CD14-positive monocyte (primary cell): ENCODE data around the gene CHKA. TPM values are rescaled to one million over a fixed set of nuclear protein-coding genes. Genes with fewer than 3 reads are reported as not detected.

ENCODE experiments used
- DNase-seq, 3 donors: peaks; one replicate each; pipeline ENCODE4 v3.0.0-alpha.2; 2011 to 2022
- H2AFZ ChIP-seq: 2 replicates; pipeline ENCODE4 v1.6.0; 2012; ENCODE audit warnings: mild to moderate bottlenecking, low read depth, low read length, inconsistent platforms; ENCODE audit not compliant: insufficient read depth, poor library complexity, severe bottlenecking
- H3K27ac ChIP-seq, 2 donors: 1 replicate in 1 of 2; 2 replicates in 1 of 2; pipeline ENCODE4 v1.5.1; 2012 to 2013; ENCODE audit warnings: low read length in 2 of 2, control low read depth in 1 of 2, inconsistent platforms in 1 of 2, low read depth in 1 of 2, mild to moderate bottlenecking in 1 of 2
- H3K27me3 ChIP-seq, 2 donors: one replicate each; pipeline versions ENCODE4 v1.6.0 to v1.6.1; 2011 to 2013; ENCODE audit warnings: low read length in 2 of 2; ENCODE audit not compliant: control insufficient read depth in 2 of 2, insufficient read depth in 2 of 2
- H3K36me3 ChIP-seq, 2 donors: replicated peaks in 1 of 2; 1 replicate in 1 of 2; 2 replicates in 1 of 2; pipeline versions ENCODE4 v1.5.1 to v1.6.1; 2012 to 2013; ENCODE audit warnings: low read length in 2 of 2, control low read depth in 1 of 2, inconsistent platforms in 1 of 2, mild to moderate bottlenecking in 1 of 2; ENCODE audit not compliant: insufficient read depth in 2 of 2, control insufficient read depth in 1 of 2
- H3K4me1 ChIP-seq, 2 donors: 1 replicate in 1 of 2; 2 replicates in 1 of 2; pipeline versions ENCODE4 v1.5.1 to v1.6.1; 2012 to 2013; ENCODE audit warnings: low read length in 2 of 2, control low read depth in 1 of 2, inconsistent platforms in 1 of 2, mild to moderate bottlenecking in 1 of 2, moderate library complexity in 1 of 2; ENCODE audit not compliant: insufficient read depth in 2 of 2, control insufficient read depth in 1 of 2
- H3K4me2 ChIP-seq: replicated peaks from 2 replicates; pipeline ENCODE3; 2012; ENCODE audit warnings: low read length, moderate library complexity, mild to moderate bottlenecking; ENCODE audit not compliant: poor library complexity, severe bottlenecking; ENCODE audit errors: extremely low read depth
- H3K4me3 ChIP-seq, 3 experiments: fragments of 200-600 bp in 1 of 3; sonication (generic) in 1 of 3; replicated peaks in 1 of 3; 1 replicate in 2 of 3; 2 replicates in 1 of 3; pipeline ENCODE4 v1.5.1; 2011 to 2013; ENCODE audit warnings: low read length in 3 of 3, mild to moderate bottlenecking in 3 of 3, control low read depth in 2 of 3, low read depth in 2 of 3, inconsistent platforms in 1 of 3, moderate library complexity in 1 of 3
- H3K79me2 ChIP-seq: 2 replicates; pipeline ENCODE4 v1.6.0; 2012; ENCODE audit warnings: mild to moderate bottlenecking, control low read depth, inconsistent platforms, low read length, moderate library complexity; ENCODE audit not compliant: insufficient read depth
- H3K9ac ChIP-seq: 2 replicates; pipeline ENCODE4 v1.6.0; 2017; ENCODE audit warnings: low read length, mild to moderate bottlenecking; ENCODE audit not compliant: insufficient read depth, poor library complexity, severe bottlenecking
- H3K9me3 ChIP-seq, 2 donors: replicated peaks in 1 of 2; 1 replicate in 1 of 2; 2 replicates in 1 of 2; pipeline versions ENCODE4 v1.5.1 to v1.6.1; 2012 to 2013; ENCODE audit warnings: low read length in 2 of 2, control low read depth in 1 of 2; ENCODE audit not compliant: control insufficient read depth in 1 of 2, insufficient read depth in 1 of 2
- H4K20me1 ChIP-seq: 2 replicates; pipeline ENCODE4 v1.6.0; 2012; ENCODE audit warnings: mild to moderate bottlenecking, low read length, control low read depth, moderate library complexity; ENCODE audit not compliant: insufficient read depth
- H3K27ac Mint-ChIP-seq, 7 donors: one replicate each; pipeline ENCODE4 v1.8.0; 2020; ENCODE audit warnings: mild to moderate bottlenecking in 7 of 7, mixed read lengths in 7 of 7, moderate library complexity in 6 of 7, inconsistent platforms in 2 of 7
- H3K27me3 Mint-ChIP-seq, 3 donors: one replicate each; pipeline ENCODE4 v1.8.0; 2021 to 2022; ENCODE audit warnings: low read depth in 3 of 3, mild to moderate bottlenecking in 3 of 3, mixed read lengths in 3 of 3, moderate library complexity in 3 of 3, inconsistent platforms in 1 of 3
- H3K36me3 Mint-ChIP-seq, 2 donors: one replicate each; pipeline ENCODE4 v1.8.0; 2020; ENCODE audit warnings: mixed read lengths in 2 of 2, inconsistent platforms in 1 of 2, mild to moderate bottlenecking in 1 of 2
- H3K4me1 Mint-ChIP-seq: one replicate; pipeline ENCODE4 v1.8.0; 2020; ENCODE audit warnings: mild to moderate bottlenecking, mixed read lengths
- H3K4me3 Mint-ChIP-seq, 2 donors: one replicate each; pipeline ENCODE4 v1.8.0; 2020; ENCODE audit warnings: mild to moderate bottlenecking in 2 of 2, mixed read lengths in 2 of 2, moderate library complexity in 1 of 2
- H3K9me3 Mint-ChIP-seq, 7 donors: one replicate each; pipeline ENCODE4 v1.8.0; 2020 to 2022; ENCODE audit warnings: mixed read lengths in 7 of 7, mild to moderate bottlenecking in 6 of 7, moderate library complexity in 6 of 7, inconsistent platforms in 2 of 7
- CTCF ChIP-seq: fragments of 200-600 bp; IDR thresholded peaks from one replicate; pipeline ENCODE4 v1.8.0; 2022; ENCODE audit warnings: antibody characterized with exemption, mild to moderate bottlenecking
- WGBS: methylation state at CpG from one replicate; pipeline ENCODE4 v1.1.5; 2013; ENCODE audit warnings: missing lambda C conversion rate; ENCODE audit not compliant: insufficient coverage; 5-methylcytosine and 5-hydroxymethylcytosine counted together
- intact Hi-C, 2 donors: fragments of 100-400 bp; cut with micrococcal nuclease; formaldehyde crosslinking; loops; one replicate each; pipeline versions ENCODE4 v1.15.0 to v1.15.1; 2023
- polyA plus RNA-seq, 3 donors: library from polyadenylated mRNA; depleted of rRNA in 1 of 3; unstranded in 2 of 3; stranded (reverse) in 1 of 3; fragments of 300-500 nt in 2 of 3; fragments of >200 nt in 1 of 3; fragmentation: Illumina TruSeq in 2 of 3; gene quantifications; 1 replicate in 2 of 3; 2 replicates in 1 of 3; pipeline ENCODE4 v1.2.3, GENCODE V29; 2012 to 2021

The CHKA gene
- polyA plus RNA-seq, 3 donors: 2.8 to 20.9 (median 5.7) TPM

- no peaks in the 10 kb centered on the region for H3K79me2 ChIP-seq
- no peaks in the 10 kb centered on the region for H3K9me3 ChIP-seq
- H3K4me3 ChIP-seq: no peak overlapping the region
- peaks cover 80 to 90% of the 10 kb centered on the region in 2 donors for H3K36me3 ChIP-seq
- H3K4me1 ChIP-seq: no peaks in the 10 kb centered on the region
- no peak for TF ChIP-seq CTCF
- H3K9me3 Mint-ChIP-seq: no peaks in the 10 kb centered on the region
- H2AFZ ChIP-seq: no peak overlapping the region
- intact Hi-C loops: no loop called here
- H3K27ac Mint-ChIP-seq: peak overlapping the region in 1 of 7 donors; percentile 37
- H3K27me3 ChIP-seq: no peaks in the 10 kb centered on the region
- H3K27me3 Mint-ChIP-seq: peaks cover 0 to 3% (median 2%) of the 10 kb centered on the region in 3 donors
- H3K36me3 Mint-ChIP-seq: peaks cover 69 to 93% of the 10 kb centered on the region in 2 donors
- H3K4me3 Mint-ChIP-seq: no peak overlapping the region
- H3K27ac ChIP-seq: no peak overlapping the region
- DNase-seq: no peak
- WGBS: 93% methylated on average over 20 of the region's 27 CpGs
- H4K20me1 ChIP-seq: peaks cover 63% of the 10 kb centered on the region
- H3K9ac ChIP-seq: no peak overlapping the region
- peaks cover 4% of the 10 kb centered on the region for H3K4me1 Mint-ChIP-seq
- H3K4me2 ChIP-seq: no peak overlapping the region
These were observed 99.9 kb downstream of the CHKA start for GRCh38 chr11:68021167-68021787.

GRCh38 chr11:68020575-68020974, 100.6 kb downstream of the CHKA start:
- peaks cover 7% of the 10 kb centered on the region for H3K4me1 Mint-ChIP-seq
- peak overlapping the region in 3 of 7 donors; percentile 15 to 60 (median 44) for H3K27ac Mint-ChIP-seq
- Histone ChIP-seq H3K27me3 (no peaks in the 10 kb centered on the region), H3K4me2 (no peak overlapping the region), H3K9me3 (no peaks in the 10 kb centered on the region), H3K36me3 (peaks cover 74 to 90% of the 10 kb centered on the region in 2 donors), H3K4me1 (no peaks in the 10 kb centered on the region), H4K20me1 (peaks cover 66% of the 10 kb centered on the region), H3K79me2 (peaks cover under 1% of the 10 kb centered on the region), H3K4me3 (no peak overlapping the region), H3K27ac (no peak overlapping the region), H2AFZ (no peak overlapping the region), H3K9ac (no peak overlapping the region)
- no peaks in the 10 kb centered on the region for H3K9me3 Mint-ChIP-seq
- H3K36me3 Mint-ChIP-seq: peaks cover 66 to 93% of the 10 kb centered on the region in 2 donors
- WGBS: 71% methylated on average over 11 of the region's 11 CpGs
- H3K27me3 Mint-ChIP-seq: peaks cover 0 to 3% (median 2%) of the 10 kb centered on the region in 3 donors
- intact Hi-C loops: no loop called here
- H3K4me3 Mint-ChIP-seq: no peak overlapping the region
- TF ChIP-seq CTCF: no peak
- no peak for DNase-seq
